Loucy (cell line): ENCODE results near the gene FGFR4.

ENCODE experiments used
- H2AFZ ChIP-seq: fragments of 200-600 bp; sonication (generic); 2 replicates; pipeline ENCODE4 v1.6.0; 2016; ENCODE audit warnings: antibody characterized with exemption, mild to moderate bottlenecking, low read length, moderate library complexity
- H3F3A ChIP-seq: fragments of 200-600 bp; 2 replicates; pipeline ENCODE4 v1.6.0; 2016; ENCODE audit warnings: antibody characterized with exemption, low read depth, mild to moderate bottlenecking
- H3K27me3 ChIP-seq: fragments of 200-600 bp; sonication (generic); 2 replicates; pipeline ENCODE4 v1.6.1; 2014; ENCODE audit warnings: low read length, mild to moderate bottlenecking; ENCODE audit not compliant: insufficient read depth, poor library complexity, severe bottlenecking
- H3K36me3 ChIP-seq: fragments of 200-600 bp; sonication (generic); 2 replicates; pipeline ENCODE4 v1.6.1; 2016; ENCODE audit warnings: low read length; ENCODE audit not compliant: insufficient read depth
- H3K4me1 ChIP-seq: fragments of 200-600 bp; sonication (generic); 2 replicates; pipeline ENCODE4 v1.5.1; 2014; ENCODE audit warnings: low read length, mild to moderate bottlenecking; ENCODE audit not compliant: insufficient read depth, poor library complexity, severe bottlenecking
- H3K4me2 ChIP-seq: fragments of 200-600 bp; sonication (generic); 2 replicates; pipeline ENCODE4 v1.6.0; 2014; ENCODE audit warnings: antibody characterized with exemption, low read length, low read depth, mild to moderate bottlenecking; ENCODE audit not compliant: poor library complexity, severe bottlenecking
- H3K4me3 ChIP-seq: fragments of 200-600 bp; sonication (generic); 2 replicates; pipeline ENCODE4 v1.5.1; 2014; ENCODE audit warnings: low read length, mild to moderate bottlenecking, mixed read lengths; ENCODE audit not compliant: poor library complexity, severe bottlenecking
- H3K79me2 ChIP-seq: fragments of 200-600 bp; sonication (generic); 2 replicates; pipeline ENCODE4 v1.6.1; 2014; ENCODE audit warnings: low read length; ENCODE audit not compliant: insufficient read depth
- H3K9ac ChIP-seq: fragments of 200-600 bp; sonication (generic); 2 replicates; pipeline ENCODE4 v1.6.0; 2014; ENCODE audit warnings: mild to moderate bottlenecking, low read depth, low read length, moderate library complexity; ENCODE audit not compliant: poor library complexity, severe bottlenecking
- H3K9me2 ChIP-seq: fragments of 200-600 bp; sonication (generic); replicated peaks from 2 replicates; pipeline ENCODE4 v1.6.1; 2016; ENCODE audit warnings: low read depth, low read length, mixed read lengths
- H3K9me3 ChIP-seq: fragments of 200-600 bp; sonication (generic); 2 replicates; pipeline ENCODE4 v1.6.1; 2014; ENCODE audit warnings: mild to moderate bottlenecking, antibody characterized with exemption, low read length, low read depth; ENCODE audit not compliant: insufficient read depth
- H4K20me1 ChIP-seq: fragments of 200-600 bp; sonication (generic); 2 replicates; pipeline ENCODE4 v1.6.0; 2014; ENCODE audit warnings: antibody characterized with exemption, low read length, mild to moderate bottlenecking; ENCODE audit not compliant: insufficient read depth, poor library complexity, severe bottlenecking
- CTCF ChIP-seq: fragments of 200-600 bp; sonication (generic); conservative IDR thresholded peaks from 2 replicates; pipeline ENCODE4 v1.5.1; 2014; ENCODE audit warnings: mild to moderate bottlenecking, antibody characterized with exemption, low read length
- EZH2phosphoT487 ChIP-seq: fragments of 200-600 bp; IDR thresholded peaks from 2 replicates; pipeline ENCODE4 v1.6.1; 2018; ENCODE audit warnings: antibody characterized with exemption, mild to moderate bottlenecking, moderate library complexity, borderline replicate concordance

The FGFR4 gene

GRCh38 chr5:177087398-177088005 lies 787 bp downstream of the FGFR4 start:
- H3K9ac ChIP-seq, result no peak overlapping the region
- no peak overlapping the region for H2AFZ ChIP-seq
- no peaks in the 10 kb centered on the region for H3K9me3 ChIP-seq

GRCh38 chr5:177089127-177089526 lies 2.4 kb downstream of the FGFR4 start:
- Histone ChIP-seq H3K4me3 (no peak overlapping the region), H3K4me1 (peaks cover 3% of the 10 kb centered on the region), H2AFZ (no peak overlapping the region), H3K27me3 (no peaks in the 10 kb centered on the region), H3K9ac (no peak overlapping the region), H3K4me2 (no peak overlapping the region), H4K20me1 (no peaks in the 10 kb centered on the region), H3K36me3 (no peaks in the 10 kb centered on the region), H3F3A (no peaks in the 10 kb centered on the region), H3K79me2 (no peaks in the 10 kb centered on the region), H3K9me3 (no peaks in the 10 kb centered on the region), H3K9me2 (no peaks in the 10 kb centered on the region)
- TF ChIP-seq CTCF, result no peak
- TF ChIP-seq EZH2phosphoT487, result no peak

More at GRCh38 chr5:177087398-177088005, 787 bp downstream of the FGFR4 start:
- Histone ChIP-seq H3K4me2 (no peak overlapping the region), H3K36me3 (no peaks in the 10 kb centered on the region), H3K4me3 (no peak overlapping the region), H3K4me1 (peaks cover 3% of the 10 kb centered on the region), H4K20me1 (no peaks in the 10 kb centered on the region), H3K9me2 (no peaks in the 10 kb centered on the region), H3F3A (no peaks in the 10 kb centered on the region), H3K79me2 (no peaks in the 10 kb centered on the region), H3K27me3 (no peaks in the 10 kb centered on the region)
- TF ChIP-seq EZH2phosphoT487 (no peak), CTCF (no peak)

- H3K9ac ChIP-seq, result no peak overlapping the region
- H3K27me3 ChIP-seq, result no peaks in the 10 kb centered on the region
Measured at GRCh38 chr5:177089825-177090641, 3.3 kb downstream of the FGFR4 start.

More at GRCh38 chr5:177089825-177090641, 3.3 kb downstream of the FGFR4 start:
- H3K36me3 ChIP-seq, result no peaks in the 10 kb centered on the region
- H3K4me3 ChIP-seq, result no peak overlapping the region
- no peaks in the 10 kb centered on the region for H4K20me1 ChIP-seq
- H3K9me3 ChIP-seq, result no peaks in the 10 kb centered on the region
- no peaks in the 10 kb centered on the region for H3F3A ChIP-seq
- H3K9me2 ChIP-seq, result no peaks in the 10 kb centered on the region
- H2AFZ ChIP-seq, result no peak overlapping the region
- H3K4me1 ChIP-seq, result peaks cover 3% of the 10 kb centered on the region
- no peaks in the 10 kb centered on the region for H3K79me2 ChIP-seq
- H3K4me2 ChIP-seq, result no peak overlapping the region
- TF ChIP-seq EZH2phosphoT487 (no peak), CTCF (no peak)
